HG03097 (cell line): Measurements from ENCODE around the gene SULT1A2.
"Not testable (repeated sequence)": the region's sequence is repeated elsewhere in the genome, so short reads cannot be mapped to it uniquely, and the experiment has no call there.

ENCODE experiments used
- ATAC-seq: cut with Tn5 transposase; IDR thresholded peaks from one replicate; pipeline ENCODE4 v1.9.1; 2021; ENCODE audit not compliant: unreplicated experiment, low FRiP score

SULT1A2 gene

DNA sequence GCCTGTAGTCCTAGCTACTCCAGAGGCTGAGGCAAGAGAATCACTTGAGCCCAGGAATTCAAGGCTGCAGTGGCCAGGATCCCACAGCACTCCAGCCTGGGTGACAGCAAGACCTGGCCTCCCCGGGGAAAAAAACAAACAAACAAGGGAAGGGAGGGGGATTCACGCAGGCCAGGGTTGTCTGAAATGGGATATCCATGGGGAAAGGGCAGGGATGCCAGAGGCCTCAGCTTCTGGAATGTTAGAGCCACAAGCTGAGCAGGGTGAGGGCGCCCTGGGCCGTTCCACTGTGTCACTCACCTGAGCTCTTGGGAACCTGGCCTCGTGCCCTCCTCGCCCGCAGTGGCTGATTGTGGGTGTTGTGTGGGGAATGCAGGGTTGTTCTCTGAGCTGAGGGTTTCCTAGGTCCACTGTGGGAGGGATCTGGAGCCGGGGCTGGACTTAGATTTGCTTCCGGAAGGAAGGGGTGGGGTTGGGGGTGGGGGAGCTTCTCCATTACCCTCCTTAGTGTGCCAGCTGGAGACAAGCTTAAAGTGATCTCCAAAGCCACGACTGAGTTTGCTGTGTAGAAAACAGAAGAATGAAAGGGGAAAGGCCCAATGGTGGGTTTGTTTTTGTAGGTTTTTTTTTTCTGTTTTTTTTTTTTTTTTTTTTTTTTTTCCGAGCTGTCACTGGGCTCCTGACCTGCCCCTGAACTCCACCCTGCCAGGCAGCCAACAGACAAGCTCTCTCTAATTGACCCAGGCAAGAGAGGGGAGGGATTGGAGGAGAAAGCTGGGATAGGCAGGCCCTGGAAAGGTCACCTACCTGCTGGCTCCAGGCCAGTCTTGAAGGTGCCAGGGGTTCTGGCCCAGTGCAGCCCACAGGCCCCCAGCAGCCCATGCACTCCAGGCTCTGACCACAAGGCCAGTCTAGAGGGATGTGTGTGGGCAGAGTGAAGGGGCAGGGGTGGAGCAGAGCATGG lies 13.1 kb upstream of the SULT1A2 start, which contains the start of gene SULT1A1:
SULT1A1 (minus strand) TSS at position 414 of the 964 bp plus-strand sequence. CDS start 1,189 bp downstream, outside the sequence.
- ATAC-seq: no peak

DNA sequence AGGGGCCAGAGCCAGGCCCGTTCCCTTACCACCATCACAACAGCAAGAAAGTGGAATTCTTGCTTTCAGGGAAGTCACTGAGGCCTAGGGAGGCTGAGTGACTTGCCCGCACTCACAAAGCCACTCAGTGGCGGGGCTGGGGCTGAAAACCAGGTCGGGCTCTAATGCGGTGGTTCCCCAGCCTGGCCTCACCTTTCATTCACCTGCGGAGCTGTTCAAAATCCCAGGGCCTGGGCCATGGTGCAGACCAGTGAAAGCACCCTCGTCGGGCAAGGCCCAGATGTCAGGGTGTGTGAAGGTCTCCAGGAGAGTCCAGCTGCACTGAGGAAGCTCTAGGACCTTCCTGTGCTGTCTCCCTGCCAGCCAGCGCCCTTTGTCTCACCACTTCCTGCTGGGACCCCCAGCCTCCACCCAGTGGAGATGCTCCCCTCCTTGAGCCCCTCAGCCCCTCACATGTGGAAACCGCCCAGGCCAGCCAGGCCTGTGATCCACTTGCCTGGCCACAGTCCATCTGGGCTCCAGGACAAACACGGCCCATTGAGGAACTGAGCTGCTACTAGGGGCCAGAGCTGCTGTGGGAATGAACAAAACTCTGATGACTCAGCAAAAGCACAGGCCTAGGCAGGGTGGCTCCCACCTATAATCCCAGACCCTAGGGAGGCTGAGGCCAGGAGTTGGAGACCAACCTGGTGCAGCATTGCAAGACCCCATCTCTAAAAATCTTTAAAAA lies 12.2 kb upstream of the SULT1A2 start:
- ATAC-seq: not testable (repeated sequence)

DNA sequence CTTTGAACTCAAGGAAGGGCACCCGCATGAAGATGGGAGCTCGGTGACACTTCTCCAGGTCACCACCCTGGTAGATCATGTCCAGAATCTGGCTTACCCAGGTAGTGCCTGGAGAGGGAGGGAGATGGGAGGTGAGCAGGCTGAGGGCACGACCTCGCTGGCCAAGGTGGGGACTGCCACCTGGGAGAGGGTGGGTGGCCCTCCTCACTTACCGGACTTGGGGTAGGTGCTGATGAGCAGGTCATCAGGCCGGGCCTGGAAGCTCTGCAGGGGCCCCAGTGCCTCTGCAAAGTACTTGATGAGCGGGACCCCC lies 11.6 kb upstream of the SULT1A2 start:
- not testable (repeated sequence) for ATAC-seq

DNA sequence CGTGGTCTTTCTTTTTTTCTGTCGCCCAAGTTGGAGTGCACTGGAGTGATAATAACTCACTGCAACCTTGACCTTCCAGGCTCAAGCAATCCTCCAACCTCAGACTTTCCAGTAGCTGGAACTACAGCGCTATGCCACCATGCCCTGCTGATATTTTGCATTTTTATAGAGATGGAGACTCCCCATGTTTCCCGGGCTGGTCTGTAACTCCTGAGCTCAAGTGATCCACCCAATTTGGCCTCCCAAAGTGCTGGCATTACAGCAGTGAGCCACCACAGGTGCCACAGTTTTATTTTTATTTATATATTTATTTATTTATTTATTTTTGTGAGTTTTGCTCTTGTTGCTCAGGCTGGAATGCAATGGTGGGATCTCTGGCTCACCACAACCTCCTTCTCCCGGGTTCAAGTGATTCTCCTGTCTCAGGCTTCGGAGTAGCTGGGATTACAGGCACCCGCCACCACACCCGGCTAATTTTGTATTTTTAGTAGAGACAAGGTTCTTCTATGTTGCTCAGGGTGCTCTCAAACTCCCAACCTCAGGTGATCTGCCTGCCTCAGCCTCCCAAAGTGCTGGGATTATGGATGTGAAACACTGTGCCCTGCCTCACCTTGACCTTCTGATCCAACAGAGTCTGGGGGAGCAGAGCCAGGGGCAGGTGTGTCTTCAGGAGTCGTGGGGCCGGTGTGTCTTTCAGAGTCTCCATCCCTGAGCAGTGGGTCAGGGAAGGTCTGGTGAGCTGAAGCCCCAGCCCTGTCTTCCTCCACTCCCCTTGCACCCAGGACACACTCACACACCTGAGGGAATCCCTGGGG lies 11.0 kb upstream of the SULT1A2 start:
- not testable (repeated sequence) for ATAC-seq

DNA sequence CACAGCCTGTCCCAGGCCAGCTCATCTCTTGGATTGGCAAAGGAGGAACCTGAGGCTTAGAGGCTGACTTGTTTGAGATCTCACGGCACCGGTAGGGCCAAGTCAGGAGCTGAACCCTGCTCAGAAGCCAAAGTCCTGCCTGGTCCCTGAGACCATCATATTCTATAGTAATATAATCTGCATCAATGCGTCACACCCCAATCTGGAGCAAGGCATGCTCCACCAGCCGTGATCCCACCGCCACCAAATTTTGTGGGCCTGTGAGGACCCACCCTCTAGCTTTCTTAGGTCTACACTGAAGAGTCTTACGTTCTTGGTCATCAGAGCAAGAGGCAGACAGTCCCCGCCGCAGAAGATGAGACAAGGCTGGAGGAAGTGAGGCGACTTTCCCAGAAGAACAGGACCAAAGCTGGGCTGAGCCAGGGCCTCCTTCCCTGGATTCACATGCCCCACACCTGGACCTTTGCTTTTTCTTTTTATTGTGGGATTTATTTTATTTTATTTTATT lies 10.3 kb upstream of the SULT1A2 start:
- no peak for ATAC-seq

DNA sequence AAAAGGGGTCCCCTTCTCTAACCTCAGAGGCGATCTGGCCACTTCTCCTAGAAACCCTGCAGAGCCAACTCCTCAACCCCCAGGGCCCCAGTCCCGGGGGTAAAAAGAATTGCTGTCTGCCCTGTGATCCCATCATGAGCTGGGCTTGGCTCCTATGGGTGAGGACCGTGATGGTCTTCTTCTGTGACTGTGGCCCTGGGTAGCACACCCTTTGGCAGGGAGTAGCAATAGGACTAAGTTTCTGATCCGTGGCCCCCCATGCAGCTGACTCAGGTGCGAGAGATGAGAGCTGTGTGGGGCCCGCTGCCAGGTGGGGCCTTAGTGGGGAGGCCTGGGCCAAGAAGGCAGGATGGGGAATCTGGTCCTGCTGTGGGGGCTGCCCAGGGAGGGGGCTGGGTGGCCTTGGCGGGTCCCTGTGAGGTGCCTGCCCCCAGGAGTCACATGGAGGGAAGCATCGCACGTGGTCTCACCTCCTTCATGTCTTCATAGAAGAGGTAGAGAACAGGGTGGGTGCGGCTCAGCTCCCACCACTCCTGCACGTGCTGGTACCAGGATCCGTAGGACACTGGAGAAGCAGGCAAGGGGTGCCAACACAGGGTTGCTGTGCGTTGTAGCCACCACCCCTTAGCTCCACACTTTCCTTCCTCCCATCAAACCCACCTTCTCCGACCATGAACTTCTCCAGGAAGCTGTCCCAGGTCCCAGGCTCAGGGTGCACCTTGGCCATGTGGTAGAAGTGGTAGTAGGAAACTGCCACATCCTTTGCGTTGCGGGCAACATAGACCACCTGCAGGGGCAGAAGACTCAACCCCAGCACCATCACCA lies 9.7 kb upstream of the SULT1A2 start:
- ATAC-seq: no peak

DNA sequence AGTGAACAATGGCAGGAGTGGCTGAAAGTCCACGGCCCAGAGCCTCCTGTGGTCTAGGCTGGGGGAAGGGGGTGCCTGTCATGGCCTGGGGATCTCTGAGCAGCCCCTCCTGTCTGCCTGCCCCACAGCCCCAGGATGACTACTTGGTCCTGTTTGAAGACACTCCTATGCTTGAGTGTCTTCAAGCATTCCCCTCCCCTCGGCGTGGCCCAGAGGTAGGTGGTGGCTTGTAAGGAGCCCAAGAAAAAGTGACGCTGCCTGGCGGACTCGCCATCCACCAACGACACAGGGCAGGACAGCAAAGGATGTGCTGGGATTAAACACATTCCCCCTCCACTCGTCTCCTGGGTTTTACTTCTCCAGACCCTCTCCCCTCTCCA lies 7.3 kb upstream of the SULT1A2 start:
- no peak for ATAC-seq

DNA sequence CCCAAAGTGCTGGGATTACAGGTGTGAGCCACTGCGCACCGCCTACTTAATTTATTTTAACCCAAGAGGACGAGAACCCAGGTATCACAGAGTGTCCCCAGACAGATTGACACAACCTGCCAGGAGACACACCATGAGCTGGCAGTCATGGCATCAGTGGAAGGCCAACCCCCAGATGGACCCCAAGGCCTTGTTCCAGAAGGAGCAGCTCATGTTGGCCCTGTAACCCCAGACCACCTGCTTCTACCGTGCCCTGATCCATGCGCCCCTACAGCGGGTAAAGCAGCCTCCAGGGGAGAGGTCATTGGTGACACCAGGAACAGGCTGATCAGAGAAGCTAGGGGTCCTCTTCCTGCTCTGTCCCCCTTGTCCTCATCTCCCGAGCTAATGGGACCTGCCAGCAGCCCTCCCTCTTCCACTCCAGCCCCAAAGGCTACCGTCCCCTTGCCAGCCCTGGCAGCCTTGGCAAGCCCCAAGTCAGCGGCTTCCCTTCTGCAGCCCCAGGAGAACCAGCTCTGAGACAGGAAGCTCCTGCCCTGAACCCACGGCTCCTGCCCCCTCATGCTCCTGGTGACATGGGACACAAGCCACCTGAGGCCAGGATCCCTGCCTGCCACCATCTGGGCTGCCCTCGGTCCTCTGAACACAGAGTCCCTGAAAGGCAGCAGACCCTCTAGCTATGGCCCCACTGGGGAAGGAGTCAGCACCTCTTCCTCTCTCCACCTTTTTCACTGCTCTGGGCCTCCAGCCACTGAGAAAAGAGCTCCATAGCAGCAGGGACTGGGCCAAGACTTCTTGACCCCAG lies 6.7 kb upstream of the SULT1A2 start:
- no peak for ATAC-seq

DNA sequence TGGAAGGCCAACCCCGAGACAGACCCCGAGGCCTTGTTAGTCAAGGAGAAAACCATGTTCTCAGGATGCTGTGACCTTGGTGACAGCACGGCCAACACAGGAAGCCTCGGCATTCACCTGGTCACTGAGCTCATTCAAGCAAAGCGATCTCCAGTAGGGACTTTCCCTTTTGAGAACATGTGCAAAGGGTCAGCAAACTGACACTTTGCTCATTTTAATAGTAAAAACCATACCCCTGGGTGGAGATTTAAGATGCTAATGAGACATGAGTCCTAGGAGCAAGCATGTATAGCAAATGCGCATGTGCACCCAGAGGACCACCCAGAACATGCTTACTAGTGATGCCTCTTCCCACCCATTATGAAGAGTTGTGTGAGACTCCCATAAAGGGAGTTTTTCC lies 5.7 kb upstream of the SULT1A2 start:
- no peak for ATAC-seq

DNA sequence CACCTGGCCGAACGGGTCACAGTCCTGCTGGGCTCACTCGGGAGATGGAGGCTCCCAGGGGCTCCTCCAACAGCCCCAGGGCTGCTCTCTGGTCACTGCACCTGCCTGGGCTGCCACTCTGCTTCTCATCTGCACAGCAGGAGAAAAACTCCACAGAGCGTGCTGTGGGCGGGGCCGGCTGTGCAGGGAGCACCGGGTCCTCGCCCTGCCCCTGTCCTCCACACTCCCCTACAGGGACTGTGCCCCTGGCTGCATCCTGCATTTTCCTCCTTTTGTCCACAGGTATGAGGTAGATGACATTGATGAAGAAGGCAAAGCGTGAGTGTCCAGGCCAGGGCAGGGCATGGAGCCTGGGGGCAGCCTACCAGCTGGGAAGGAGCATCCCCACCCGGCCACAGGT lies 5.2 kb upstream of the SULT1A2 start:
- ATAC-seq: not testable (repeated sequence)

DNA sequence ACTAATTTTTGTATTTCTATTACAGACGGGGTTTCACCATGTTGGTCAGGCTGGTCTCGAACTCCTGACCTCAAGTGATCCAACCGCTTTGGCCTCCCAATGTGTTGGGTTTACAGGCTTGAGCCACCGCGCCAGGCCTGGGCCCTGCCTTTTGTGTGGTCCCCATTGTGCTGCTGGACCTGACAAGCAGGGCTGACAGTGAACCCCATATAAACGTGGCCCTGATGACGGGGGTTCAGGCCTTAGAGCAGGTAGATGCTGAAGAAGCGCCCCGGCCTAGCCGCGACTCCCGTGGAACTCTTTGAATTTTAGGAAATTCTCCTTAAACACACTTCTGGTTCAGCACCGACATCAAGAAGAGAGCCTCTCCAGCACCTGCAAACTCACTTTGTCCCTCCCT lies 4.7 kb upstream of the SULT1A2 start:
- ATAC-seq: not testable (repeated sequence)

DNA sequence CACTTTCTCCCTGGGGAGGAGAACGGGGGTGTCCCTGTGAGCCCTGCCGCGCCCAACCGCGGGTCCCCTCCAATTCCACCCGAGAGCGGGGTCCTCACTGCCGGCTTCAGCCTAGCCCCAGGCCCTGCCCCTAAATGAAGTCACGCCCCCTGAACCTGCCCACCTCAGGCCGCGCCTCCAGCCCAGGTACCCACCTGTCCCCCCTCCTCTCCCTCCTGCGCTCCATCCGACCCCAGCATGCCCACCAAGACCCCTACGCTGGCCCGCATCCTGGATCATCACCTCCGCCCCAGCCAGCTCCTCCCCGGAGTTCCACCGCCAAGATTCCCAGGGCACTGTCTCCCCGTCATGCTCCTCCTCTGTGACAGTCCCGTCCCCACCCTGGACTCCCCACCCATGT lies 4.1 kb upstream of the SULT1A2 start:
- not testable (repeated sequence) for ATAC-seq

DNA sequence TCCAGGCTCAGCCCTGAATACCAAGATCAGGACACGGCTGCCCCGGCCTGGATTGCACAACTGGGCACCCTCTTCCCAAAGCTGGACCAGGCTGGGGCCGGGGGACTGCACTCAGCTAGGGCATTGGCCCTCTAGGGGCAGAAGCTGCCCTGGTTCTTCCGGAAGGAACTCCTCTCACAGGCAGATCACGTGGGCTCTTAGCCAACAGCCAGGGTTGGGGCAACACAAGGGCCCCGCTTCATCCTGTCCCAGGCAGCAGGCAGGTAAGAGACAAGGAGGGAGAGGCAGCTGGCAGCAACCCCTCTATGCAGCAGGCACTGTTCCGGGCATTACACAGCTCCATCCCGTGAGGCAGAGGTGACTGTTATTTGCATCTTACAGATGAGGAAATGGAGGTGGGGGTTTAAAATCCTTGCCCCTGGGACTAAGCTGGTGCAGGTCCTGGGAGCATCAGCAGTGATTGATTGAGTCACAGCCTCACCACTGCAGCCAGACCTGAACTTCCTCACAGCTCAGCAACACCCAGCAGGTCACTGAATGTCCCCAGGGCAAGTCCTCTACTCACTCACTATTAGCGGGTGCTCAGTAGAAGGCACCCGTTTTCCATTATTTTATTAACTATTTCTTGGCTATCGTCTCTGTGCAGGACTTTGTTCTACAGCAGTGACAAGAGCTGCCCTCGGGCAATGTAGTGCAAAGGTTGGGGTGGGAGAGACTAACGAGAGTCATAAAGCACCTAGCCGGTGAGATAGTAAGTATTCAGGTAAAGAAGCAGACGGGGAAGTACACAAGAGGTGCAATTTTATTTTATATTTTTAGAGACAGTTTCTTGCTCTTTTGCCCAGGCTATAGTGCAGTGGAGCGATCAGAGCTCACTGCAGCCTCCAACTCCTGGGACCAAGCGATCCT lies 2.8 kb upstream of the SULT1A2 start:
- ATAC-seq: not testable (repeated sequence)

DNA sequence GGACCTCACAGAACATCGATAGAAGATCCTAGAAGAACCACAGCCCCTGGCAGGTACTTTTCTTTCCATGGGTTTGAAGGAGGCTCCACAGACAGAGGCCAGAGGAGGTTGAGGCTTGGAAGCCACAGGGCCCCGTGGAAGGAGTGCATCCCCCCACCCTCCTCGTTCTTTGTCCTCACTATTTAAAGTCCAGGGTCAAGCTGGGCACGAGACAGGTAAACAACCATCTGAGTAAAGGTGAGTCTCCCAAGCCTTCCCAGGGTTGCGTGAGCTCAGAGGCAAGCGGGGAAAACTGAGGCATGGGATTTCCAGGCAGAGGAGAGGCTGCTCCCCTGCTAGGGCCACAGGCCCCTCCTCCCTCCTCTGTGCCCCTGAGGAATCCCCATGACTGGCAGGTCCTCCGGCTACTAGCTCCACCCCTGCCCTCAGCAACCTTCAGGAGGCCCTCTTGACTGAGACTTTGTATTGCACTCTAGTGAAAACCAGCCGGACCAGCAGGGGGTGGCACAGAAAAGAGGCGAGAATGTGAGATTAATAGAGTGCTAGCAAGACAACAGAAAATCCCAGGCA lies 927 bp upstream of the SULT1A2 start:
- no peak for ATAC-seq

DNA sequence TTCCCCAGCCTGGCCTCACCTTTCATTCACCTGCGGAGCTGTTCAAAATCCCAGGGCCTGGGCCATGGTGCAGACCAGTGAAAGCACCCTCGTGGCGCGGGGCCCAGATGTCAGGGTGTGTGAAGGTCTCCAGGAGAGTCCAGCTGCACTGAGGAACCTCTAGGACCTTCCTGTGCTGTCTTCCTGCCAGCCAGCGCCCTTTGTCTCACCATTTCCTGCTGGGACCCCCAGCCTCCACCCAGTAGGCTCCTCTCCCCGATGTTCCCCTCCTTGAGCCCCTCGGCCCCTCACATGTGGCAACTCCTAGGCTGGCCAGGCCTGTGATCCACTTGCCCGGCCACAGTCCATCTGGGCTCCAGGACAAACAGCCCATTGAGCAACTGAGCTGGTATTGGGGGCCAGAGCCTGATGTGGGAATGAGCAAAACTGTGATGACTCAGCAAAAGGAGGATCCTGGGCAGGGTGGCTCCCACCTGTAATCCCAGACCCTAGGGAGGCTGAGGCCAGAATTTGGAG lies 677 bp downstream of the SULT1A2 start:
- ATAC-seq: no peak

DNA sequence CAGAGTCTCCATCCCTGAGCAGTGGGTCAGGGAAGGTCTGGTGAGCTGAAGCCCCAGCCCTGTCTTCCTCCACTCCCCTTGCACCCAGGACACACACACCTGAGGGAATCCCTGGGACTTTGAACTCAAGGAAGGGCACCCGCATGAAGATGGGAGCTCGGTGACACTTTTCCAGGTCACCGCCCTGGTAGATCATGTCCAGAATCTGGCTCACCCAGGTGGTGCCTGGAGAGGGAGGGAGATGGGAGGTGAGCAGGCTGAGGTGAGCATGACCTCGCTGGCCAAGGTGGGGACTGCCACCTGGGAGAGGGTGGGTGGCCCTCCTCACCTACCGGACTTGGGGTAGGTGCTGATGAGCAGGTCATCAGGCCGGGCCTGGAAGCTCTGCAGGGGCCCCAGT lies 1.4 kb downstream of the SULT1A2 start:
- ATAC-seq: not testable (repeated sequence)

DNA sequence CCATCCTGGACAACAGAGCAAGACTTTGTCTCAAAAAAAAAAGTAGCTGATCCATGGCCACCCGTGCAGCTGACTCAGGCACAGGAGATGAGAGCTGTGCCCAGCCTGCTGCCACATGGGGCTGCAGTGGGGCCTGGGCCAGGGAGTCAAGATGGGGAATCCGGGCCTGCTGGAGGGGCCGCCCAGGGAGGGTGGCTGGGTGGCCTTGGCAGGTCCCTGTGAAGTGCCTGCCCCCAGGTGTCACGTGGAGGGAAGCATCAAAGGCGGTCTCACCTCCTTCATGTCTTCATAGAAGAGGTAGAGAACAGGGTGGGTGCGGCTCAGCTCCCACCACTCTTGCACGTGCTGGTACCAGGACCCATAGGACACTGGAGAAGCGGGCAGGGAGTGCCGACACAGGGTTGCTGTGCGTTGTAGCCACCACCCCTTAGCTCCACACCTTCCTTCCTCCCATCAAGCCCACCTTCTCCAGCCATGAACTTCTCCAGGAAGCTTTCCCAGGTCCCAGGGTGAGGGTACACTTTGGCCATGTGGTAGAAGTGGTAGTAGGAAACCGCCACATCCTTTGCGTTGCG lies 3.8 kb downstream of the SULT1A2 start:
- ATAC-seq: no peak
